Urinary bladder (tissue), 4 donors: Measurements from ENCODE around the gene NCDN. TPM values are rescaled to one million over a fixed set of nuclear protein-coding genes. Genes with fewer than 3 reads are reported as not detected.
"Not testable (repeated sequence)": the region's sequence is repeated elsewhere in the genome, so short reads cannot be mapped to it uniquely, and the experiment has no call there.

ENCODE experiments used
- DNase-seq: peaks from one replicate; pipeline ENCODE4 v3.0.0-alpha.2; 2015; ENCODE audit errors: extremely low spot score
- H3K27ac ChIP-seq: one replicate; pipeline ENCODE4 v1.5.1; 2013; ENCODE audit warnings: low read depth, mild to moderate bottlenecking, moderate library complexity
- H3K36me3 ChIP-seq: one replicate; pipeline ENCODE4 v1.6.1; 2013; ENCODE audit warnings: mild to moderate bottlenecking, moderate library complexity; ENCODE audit not compliant: insufficient read depth
- H3K4me1 ChIP-seq: one replicate; pipeline ENCODE4 v1.6.1; 2013; ENCODE audit warnings: mild to moderate bottlenecking, moderate library complexity; ENCODE audit not compliant: insufficient read depth
- H3K4me3 ChIP-seq: one replicate; pipeline ENCODE4 v1.5.1; 2013; ENCODE audit warnings: low read depth, low read length
- WGBS: extraction: QIAGEN DNeasy Blood & Tissue Kit; methylation state at CpG from one replicate; pipeline ENCODE4 v1.1.7; 2013; 5-methylcytosine and 5-hydroxymethylcytosine counted together
- polyA plus RNA-seq: library from polyadenylated mRNA; stranded (reverse); fragments of 200-250 nt; gene quantifications from one replicate; pipeline ENCODE4 v1.2.3, GENCODE V29; 2013
- total RNA-seq: library from RNA; depleted of rRNA; stranded (reverse); fragments of >200 nt; gene quantifications from one replicate; pipeline ENCODE4 v1.2.3, GENCODE V29; 2014
- donor health status: healthy with polysubstance abuse.
- donor health status: healthy.

The NCDN gene
- total and polyA plus RNA-seq, 2 donors = 9.1 to 27.9 TPM

DNA sequence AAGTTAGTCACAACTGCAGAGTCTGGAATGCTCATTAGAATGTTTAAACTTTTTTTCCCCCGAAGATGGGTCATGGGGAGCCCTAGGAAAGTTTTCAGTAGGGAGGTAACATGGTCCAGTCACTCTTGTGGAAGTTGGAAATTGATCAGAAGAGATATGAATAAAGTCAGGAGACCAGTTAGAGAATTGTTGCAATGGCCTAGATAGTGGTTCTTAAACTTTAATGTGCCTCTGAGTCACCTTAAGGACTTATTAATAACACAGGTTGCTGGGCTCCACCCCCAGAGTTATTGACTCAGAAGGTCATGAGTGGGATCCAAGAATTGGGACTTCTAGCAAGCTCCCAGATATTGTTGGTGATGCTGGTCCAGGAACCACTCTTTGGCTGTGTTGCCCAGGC, 12.3 kb downstream of the NCDN start:
- WGBS = 86% methylated on average over 1 of the region's 1 CpG
- no peaks in the 10 kb centered on the region for H3K4me1 ChIP-seq
- no peak overlapping the region for H3K4me3 ChIP-seq
- no peak for DNase-seq
- no peaks in the 10 kb centered on the region for H3K36me3 ChIP-seq
- H3K27ac ChIP-seq = no peak overlapping the region

DNA sequence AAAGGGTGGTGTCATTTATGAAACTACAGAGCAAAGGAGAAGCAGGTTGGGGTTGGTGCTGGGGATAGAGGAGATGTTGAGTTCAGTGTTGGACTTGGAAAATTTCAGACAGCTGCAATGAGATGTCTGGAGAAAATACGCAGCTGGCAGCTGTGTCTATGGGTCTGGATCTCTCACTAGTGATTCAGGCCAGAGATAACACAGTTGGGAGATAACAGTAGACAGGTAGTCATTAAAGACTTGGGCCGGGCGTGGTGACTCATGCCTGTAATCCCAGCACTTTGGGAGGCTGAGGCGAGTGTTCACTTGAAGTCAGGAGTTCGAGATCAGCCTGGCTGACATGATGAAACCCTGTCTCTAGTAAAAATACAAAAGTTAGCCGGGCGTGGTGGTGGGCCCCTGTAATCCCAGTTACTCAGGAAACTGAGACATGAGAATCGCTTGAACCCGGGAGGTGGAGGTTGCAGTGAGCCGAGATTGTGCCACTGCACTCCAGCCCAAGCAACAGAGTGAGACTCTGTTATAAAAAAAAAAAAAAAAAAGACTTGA, 13.1 kb downstream of the NCDN start:
- H3K4me1 ChIP-seq = no peaks in the 10 kb centered on the region
- no peak overlapping the region for H3K4me3 ChIP-seq
- H3K27ac ChIP-seq = no peak overlapping the region
- WGBS = 72% methylated on average over 10 of the region's 10 CpGs
- H3K36me3 ChIP-seq = no peaks in the 10 kb centered on the region
- DNase-seq = no peak

DNA sequence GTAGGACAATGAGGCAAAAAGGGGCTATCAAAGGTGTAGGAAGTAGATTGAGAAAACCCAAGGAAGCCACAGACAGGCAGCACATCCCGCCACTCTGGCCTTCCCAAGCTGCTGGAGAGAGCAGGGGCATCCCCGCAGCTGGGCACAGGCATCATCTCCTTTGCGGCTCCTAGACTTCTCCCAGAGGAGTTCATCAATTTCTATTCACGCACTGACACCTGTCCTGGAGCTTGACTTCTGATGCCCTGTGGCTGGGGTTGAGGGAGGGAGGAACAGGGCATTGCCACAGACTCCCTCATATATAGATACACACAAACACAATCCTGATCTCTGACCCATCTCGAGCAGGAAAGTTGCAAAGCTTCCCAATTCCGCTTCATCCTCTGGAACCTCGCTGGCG, 13.7 kb downstream of the NCDN start:
- H3K4me3 ChIP-seq = no peak overlapping the region

DNA sequence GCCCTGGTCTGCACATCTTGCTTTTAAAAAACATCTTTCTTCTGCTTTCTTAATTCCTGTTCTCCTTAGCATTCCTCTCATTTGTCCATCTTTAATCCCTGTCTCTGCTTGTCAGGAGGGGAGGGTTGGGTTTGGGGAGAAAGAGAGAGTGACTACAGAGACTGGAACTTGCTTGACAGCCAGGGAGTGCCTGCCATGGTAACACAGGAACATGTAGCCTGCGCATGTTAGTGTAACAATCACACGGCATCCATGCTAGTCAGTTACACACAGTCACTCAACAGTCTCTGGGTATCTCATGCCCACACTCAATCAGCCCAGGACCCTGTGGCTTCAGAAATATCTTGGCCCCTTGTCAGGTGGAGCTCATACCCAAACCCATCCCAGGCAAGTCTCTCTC, 14.7 kb downstream of the NCDN start:
- no peak overlapping the region for H3K4me3 ChIP-seq
- WGBS = 89% methylated on average over 2 of the region's 2 CpGs
- no peak overlapping the region for H3K27ac ChIP-seq
- H3K36me3 ChIP-seq = no peaks in the 10 kb centered on the region
- H3K4me1 ChIP-seq = no peaks in the 10 kb centered on the region
- DNase-seq = no peak

More for the DNA sequence above, 13.7 kb downstream of the NCDN start:
- H3K27ac ChIP-seq = no peak overlapping the region
- WGBS = 87% methylated on average over 8 of the region's 8 CpGs
- no peaks in the 10 kb centered on the region for H3K36me3 ChIP-seq
- DNase-seq = no peak
- H3K4me1 ChIP-seq = no peaks in the 10 kb centered on the region

DNA sequence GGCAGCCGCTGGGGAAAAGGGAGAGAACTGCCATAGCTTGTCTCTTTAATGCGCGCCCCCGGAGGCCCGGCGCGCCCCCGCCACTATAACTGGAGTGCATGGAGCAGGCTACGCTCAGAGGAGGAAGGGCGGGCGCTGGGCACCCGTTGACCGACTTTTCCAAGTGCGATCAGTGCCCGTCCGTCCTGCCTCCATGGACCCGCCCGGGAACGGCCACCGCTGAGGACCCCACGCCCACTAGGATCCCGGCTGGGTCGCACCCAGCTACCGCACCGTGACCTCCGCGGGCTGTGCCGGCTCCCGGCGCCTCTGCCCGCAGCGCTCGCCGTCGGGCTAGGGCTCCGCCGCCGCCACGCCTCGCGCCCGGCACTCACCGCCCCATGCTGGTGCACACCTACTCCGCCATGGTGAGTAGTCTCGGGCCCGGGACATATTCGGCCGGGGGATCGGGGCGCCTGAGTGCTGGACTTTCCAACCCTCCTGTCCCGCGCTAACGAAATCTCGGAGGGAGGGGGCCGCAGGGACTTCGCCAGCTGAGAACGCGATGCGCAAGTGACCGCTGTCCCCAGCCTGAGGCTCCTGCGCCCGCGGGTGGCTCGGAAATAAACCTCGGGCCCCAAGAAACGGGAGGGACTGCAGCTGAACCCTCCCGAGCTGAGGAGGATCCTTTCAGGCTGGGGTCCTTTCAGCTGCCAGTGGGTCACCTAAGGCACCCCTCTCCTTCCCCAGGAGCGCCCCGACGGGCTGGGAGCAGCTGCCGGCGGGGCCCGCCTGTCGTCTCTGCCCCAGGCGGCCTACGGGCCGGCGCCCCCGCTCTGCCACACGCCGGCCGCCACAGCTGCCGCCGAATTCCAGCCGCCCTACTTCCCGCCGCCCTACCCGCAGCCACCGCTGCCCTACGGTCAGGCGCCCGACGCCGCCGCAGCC, 15.9 kb downstream of the NCDN start, which contains the start of gene TFAP2E:
TSS of gene TFAP2E (plus strand) at position 117 of the 927 bp plus-strand sequence. CDS start at position 381, 264 bp downstream.
- no peak for DNase-seq
- Histone ChIP-seq H3K4me1 (no peaks in the 10 kb centered on the region), H3K4me3 (peak within 1 kb of the TSS; percentile 27), H3K27ac (no peak within 1 kb of the TSS), H3K36me3 (no peaks in the 10 kb centered on the region)
- WGBS = 9% methylated on average over 95 of the region's 95 CpGs

DNA sequence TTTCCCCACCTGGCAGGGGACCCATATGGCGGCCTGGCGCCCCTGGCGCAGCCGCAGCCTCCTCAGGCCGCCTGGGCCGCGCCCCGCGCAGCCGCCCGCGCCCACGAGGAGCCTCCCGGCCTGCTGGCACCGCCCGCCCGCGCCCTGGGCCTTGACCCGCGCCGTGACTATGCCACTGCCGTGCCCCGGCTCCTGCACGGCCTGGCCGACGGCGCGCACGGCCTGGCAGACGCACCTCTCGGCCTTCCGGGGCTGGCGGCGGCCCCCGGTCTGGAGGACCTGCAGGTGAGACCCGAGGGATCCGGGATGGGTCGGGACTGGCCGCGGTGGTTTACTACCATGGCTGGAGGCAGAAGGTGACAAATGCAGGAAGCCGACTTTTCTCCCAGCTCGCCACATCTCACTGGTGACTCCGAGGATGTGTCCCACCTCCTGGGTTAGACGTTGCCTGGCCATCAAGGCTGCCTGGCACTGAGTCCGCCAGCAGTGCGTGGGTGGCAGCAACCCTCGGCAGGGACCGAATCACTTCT, 16.6 kb downstream of the NCDN start:
- H3K4me1 ChIP-seq = no peaks in the 10 kb centered on the region
- H3K27ac ChIP-seq = no peak overlapping the region
- WGBS = 37% methylated on average over 48 of the region's 48 CpGs
- no peak for DNase-seq
- H3K36me3 ChIP-seq = no peaks in the 10 kb centered on the region
- H3K4me3 ChIP-seq = no peak overlapping the region

DNA sequence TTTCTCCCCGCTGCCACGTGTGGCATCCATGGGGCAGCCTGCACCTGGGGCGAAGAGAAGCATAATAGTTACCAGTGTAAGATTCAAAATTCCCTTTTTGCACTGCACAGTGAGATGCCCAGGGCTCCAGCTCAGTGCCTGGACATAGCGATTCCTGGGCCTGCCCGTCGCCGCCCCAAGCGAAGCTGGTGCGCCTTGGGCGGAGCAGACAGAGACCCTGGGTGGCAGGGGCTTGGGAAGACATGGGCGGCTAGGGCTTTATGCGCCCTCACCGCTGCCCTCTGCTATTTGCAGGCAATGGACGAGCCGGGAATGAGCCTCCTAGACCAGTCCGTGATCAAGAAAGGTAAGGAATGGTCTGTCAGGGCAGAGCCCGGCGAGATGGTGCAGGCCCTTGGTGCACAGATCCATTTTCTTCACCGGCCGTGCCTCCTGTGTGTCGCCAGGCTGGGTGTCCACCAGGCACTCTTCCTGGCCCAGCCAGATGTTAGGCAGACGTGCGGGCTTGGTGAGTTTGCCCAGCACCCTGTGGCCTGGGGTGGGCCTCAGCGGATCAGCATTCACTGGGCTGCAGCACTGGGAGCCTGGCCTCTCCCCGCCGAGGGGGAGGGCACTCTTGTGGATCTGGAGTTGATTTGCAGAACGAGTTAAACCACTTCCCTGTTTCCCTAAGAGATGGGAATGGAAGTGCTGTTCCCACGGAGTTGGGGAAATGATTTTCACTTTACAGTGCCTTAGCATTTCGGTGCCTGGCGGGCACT, 17.2 kb downstream of the NCDN start:
- 79% methylated on average over 30 of the region's 30 CpGs for WGBS
- no peak for DNase-seq
- Histone ChIP-seq H3K36me3 (no peaks in the 10 kb centered on the region), H3K27ac (no peak overlapping the region), H3K4me3 (no peak overlapping the region), H3K4me1 (no peaks in the 10 kb centered on the region)

DNA sequence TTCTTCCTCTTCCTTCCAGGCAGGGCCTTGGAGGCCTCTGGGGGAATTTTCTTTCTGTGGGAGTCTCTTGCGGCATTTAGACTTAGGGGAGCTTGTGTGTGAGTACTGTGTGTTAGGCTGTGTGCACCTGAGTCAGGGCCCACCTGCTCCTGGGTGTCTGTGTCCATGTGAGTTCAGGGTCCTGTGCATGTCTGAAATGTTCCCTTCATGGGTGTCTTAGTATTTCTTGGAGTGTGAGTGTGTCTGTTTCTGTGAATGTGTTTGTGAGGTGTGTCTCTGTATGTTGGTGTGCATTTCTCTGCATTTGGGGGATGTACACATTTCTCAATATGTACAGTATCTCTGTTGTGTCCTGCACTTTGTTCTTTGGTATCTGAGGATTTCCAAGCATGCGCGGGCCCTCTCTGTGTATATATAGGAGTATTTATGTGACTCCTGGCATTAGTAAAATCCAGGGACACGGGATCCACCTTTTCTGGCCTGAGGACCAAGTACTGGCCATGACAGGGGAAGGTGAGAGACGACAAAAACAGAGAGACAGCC, 17.9 kb downstream of the NCDN start:
- 90% methylated on average over 5 of the region's 5 CpGs for WGBS
- H3K27ac ChIP-seq = no peak overlapping the region
- DNase-seq = no peak
- no peaks in the 10 kb centered on the region for H3K4me1 ChIP-seq
- no peak overlapping the region for H3K4me3 ChIP-seq
- no peaks in the 10 kb centered on the region for H3K36me3 ChIP-seq

DNA sequence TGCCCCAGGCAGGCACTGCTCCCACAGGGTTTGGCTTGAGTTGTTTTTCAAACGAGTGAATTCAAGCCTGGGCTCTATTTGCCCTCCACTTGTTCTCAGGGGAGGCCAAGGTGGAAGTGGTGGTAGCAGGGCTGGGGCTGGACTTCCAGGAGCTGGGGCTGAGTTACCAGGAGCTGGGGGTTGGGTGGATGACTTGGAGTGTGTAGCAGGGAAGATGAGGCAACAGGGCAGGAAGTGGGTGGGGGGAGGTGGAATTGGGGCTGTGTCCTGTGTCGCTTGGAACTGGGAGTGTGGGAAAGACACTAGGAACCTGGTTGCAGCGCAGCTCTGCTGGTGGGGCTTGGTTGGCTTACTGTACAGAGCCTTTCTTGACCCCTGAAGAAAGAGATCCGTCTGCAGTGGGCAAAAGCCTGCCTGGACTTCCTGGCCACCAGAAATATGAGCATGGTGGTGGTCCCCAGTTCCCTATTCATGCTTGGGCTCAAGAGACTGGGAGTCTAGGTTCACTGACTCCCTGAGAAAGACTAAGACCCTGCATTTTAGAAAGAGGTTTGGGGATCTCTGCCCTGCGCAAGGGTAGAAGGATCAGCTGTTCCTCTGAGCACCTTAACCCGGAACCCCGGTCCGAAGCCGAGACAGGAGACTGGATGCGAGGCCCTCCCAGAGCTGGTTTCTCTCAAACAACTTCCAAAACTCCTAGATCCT, 18.6 kb downstream of the NCDN start:
- no peak overlapping the region for H3K4me3 ChIP-seq
- DNase-seq = no peak
- 63% methylated on average over 10 of the region's 10 CpGs for WGBS

DNA sequence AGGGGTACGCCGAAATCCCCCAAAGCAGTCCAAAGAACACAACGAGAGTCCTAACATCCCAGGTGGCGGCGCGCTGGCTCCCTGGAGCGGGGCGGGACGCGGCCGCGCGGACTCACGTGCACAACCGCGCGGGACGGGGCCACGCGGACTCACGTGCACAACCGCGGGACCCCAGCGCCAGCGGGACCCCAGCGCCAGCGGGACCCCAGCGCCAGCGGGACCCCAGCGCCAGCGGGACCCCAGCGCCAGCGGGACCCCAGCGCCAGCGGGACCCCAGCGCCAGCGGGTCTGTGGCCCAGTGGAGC, 19.1 kb downstream of the NCDN start:
- WGBS = 15% methylated on average over 33 of the region's 37 CpGs
- H3K36me3 ChIP-seq, H3K4me3 ChIP-seq, DNase-seq, H3K27ac ChIP-seq, H3K4me1 ChIP-seq: not testable (repeated sequence)

More for the DNA sequence above, 18.6 kb downstream of the NCDN start:
- H3K36me3 ChIP-seq = no peaks in the 10 kb centered on the region
- no peak overlapping the region for H3K27ac ChIP-seq
- H3K4me1 ChIP-seq = no peaks in the 10 kb centered on the region

DNA sequence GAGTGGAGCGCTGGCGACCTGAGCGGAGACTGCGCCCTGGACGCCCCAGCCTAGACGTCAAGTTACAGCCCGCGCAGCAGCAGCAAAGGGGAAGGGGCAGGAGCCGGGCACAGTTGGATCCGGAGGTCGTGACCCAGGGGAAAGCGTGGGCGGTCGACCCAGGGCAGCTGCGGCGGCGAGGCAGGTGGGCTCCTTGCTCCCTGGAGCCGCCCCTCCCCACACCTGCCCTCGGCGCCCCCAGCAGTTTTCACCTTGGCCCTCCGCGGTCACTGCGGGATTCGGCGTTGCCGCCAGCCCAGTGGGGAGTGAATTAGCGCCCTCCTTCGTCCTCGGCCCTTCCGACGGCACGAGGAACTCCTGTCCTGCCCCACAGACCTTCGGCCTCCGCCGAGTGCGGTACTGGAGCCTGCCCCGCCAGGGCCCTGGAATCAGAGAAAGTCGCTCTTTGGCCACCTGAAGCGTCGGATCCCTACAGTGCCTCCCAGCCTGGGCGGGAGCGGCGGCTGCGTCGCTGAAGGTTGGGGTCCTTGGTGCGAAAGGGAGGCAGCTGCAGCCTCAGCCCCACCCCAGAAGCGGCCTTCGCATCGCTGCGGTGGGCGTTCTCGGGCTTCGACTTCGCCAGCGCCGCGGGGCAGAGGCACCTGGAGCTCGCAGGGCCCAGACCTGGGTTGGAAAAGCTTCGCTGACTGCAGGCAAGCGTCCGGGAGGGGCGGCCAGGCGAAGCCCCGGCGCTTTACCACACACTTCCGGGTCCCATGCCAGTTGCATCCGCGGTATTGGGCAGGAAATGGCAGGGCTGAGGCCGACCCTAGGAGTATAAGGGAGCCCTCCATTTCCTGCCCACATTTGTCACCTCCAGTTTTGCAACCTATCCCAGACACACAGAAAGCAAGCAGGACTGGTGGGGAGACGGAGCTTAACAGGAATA, 19.7 kb downstream of the NCDN start:
- H3K27ac ChIP-seq = no peak overlapping the region
- WGBS = 6% methylated on average over 70 of the region's 70 CpGs
- H3K4me3 ChIP-seq = peak overlapping the region; percentile 37
- H3K36me3 ChIP-seq = no peaks in the 10 kb centered on the region
- no peaks in the 10 kb centered on the region for H3K4me1 ChIP-seq
- no peak for DNase-seq

DNA sequence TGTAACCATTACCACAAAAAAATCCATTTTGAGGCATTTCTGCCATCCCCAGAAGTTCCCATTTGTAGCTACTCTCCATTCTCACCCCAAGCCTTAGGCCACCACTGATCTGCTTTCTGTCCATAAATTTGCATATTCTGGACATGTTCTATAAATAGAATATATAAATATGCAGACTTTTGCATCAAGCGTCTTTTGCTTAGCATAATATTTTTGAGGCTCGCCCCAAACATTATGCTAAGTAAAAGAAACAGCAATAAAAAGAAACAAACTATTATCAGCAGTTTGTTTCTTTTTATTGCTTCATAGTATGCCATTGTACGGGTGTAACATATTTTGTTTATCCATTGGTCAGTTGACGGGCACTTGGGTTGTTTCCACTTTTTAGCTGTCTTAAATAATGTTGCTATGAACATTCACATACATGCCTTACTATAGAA, 23.4 kb downstream of the NCDN start:
- DNase-seq = no peak
- Histone ChIP-seq H3K27ac (no peak overlapping the region), H3K4me1 (no peaks in the 10 kb centered on the region), H3K36me3 (no peaks in the 10 kb centered on the region), H3K4me3 (no peak overlapping the region)
- WGBS = 61% methylated on average over 4 of the region's 4 CpGs
